Large intestine (tissue), 3 donors: ENCODE data around the gene CDH24. TPM values are rescaled to one million over a fixed set of nuclear protein-coding genes. Genes with fewer than 3 reads are reported as not detected.

Experiments
- DNase-seq, 2 donors: peaks; one replicate each; pipeline versions ENCODE4 v3.0.0 to v3.0.0-alpha.2; 2013
- H3K27ac ChIP-seq: one replicate; pipeline ENCODE4 v1.5.1; 2013; ENCODE audit warnings: low read length
- H3K27me3 ChIP-seq: 2 replicates; pipeline ENCODE4 v1.6.1; 2013; ENCODE audit warnings: low read length; ENCODE audit not compliant: control insufficient read depth, insufficient read depth
- H3K36me3 ChIP-seq: 2 replicates; pipeline ENCODE4 v1.6.1; 2013; ENCODE audit warnings: low read length; ENCODE audit not compliant: control insufficient read depth, insufficient read depth
- H3K4me1 ChIP-seq: one replicate; pipeline ENCODE4 v1.6.1; 2013; ENCODE audit warnings: low read length; ENCODE audit not compliant: control insufficient read depth, insufficient read depth
- H3K4me3 ChIP-seq: one replicate; pipeline ENCODE4 v1.5.1; 2013; ENCODE audit warnings: low read length
- H3K9me3 ChIP-seq: one replicate; pipeline ENCODE4 v1.6.1; 2013; ENCODE audit warnings: mild to moderate bottlenecking, low read depth, low read length, moderate library complexity; ENCODE audit not compliant: control insufficient read depth
- WGBS: methylation state at CpG from one replicate; pipeline ENCODE4 v1.1.5; 2013; ENCODE audit warnings: low lambda C conversion rate; ENCODE audit not compliant: insufficient coverage; 5-methylcytosine and 5-hydroxymethylcytosine counted together
- polyA plus RNA-seq: library from polyadenylated mRNA; unstranded; fragments of 120-200 nt; gene quantifications from one replicate; pipeline ENCODE4 v1.2.1, GENCODE V29; 2013

CDH24 gene
- polyA plus RNA-seq, 1 donor = 10.5 TPM

- no CpG with 5 or more reads among the region's 3 CpGs for WGBS
- Histone ChIP-seq H3K4me1 (peaks cover 4% of the 10 kb centered on the region), H3K36me3 (peaks cover 7% of the 10 kb centered on the region), H3K27ac (no peak overlapping the region), H3K9me3 (no peaks in the 10 kb centered on the region), H3K27me3 (no peaks in the 10 kb centered on the region), H3K4me3 (no peak overlapping the region)
- DNase-seq = no peak
These were observed 54.7 kb downstream of the CDH24 start for GRCh38 chr14:23002592-23002991.

- Histone ChIP-seq H3K9me3 (no peaks in the 10 kb centered on the region), H3K36me3 (peaks cover 7% of the 10 kb centered on the region), H3K27ac (no peak overlapping the region), H3K4me1 (no peaks in the 10 kb centered on the region), H3K27me3 (no peaks in the 10 kb centered on the region), H3K4me3 (no peak overlapping the region)
- WGBS = no CpG with 5 or more reads among the region's 2 CpGs
- DNase-seq = no peak
These were observed 56.5 kb downstream of the CDH24 start for GRCh38 chr14:23000860-23001259.

GRCh38 chr14:22998329-22999012, 58.8 kb downstream of the CDH24 start:
- Histone ChIP-seq H3K27me3 (no peaks in the 10 kb centered on the region), H3K4me3 (no peak overlapping the region), H3K36me3 (peaks cover 9% of the 10 kb centered on the region), H3K4me1 (no peaks in the 10 kb centered on the region), H3K27ac (no peak overlapping the region), H3K9me3 (no peaks in the 10 kb centered on the region)
- WGBS = no CpG with 5 or more reads among the region's 16 CpGs
- DNase-seq = no peak

- no peak overlapping the region for H3K27ac ChIP-seq
These were observed 59.5 kb downstream of the CDH24 start for GRCh38 chr14:22997676-22998323.

More at GRCh38 chr14:22997676-22998323, 59.5 kb downstream of the CDH24 start:
- no peak overlapping the region for H3K4me3 ChIP-seq
- no peaks in the 10 kb centered on the region for H3K4me1 ChIP-seq
- no peaks in the 10 kb centered on the region for H3K27me3 ChIP-seq
- DNase-seq = no peak
- 92% methylated on average over 2 of the region's 9 CpGs for WGBS
- peaks cover 9% of the 10 kb centered on the region for H3K36me3 ChIP-seq
- H3K9me3 ChIP-seq = no peaks in the 10 kb centered on the region

Other genes starting within 250 kb of the CDH24 start
- gene SLC7A7, start 242.1 kb downstream of the CDH24 start, polyA plus RNA-seq = 660 TPM
- gene MRPL52, start 227.6 kb downstream of the CDH24 start, polyA plus RNA-seq = 115 TPM
- 108 TPM for gene MMP14, start 220.9 kb downstream of the CDH24 start, polyA plus RNA-seq
- gene LRP10, start 185.8 kb downstream of the CDH24 start, polyA plus RNA-seq = 92.8 TPM
- gene REM2, start 174.3 kb downstream of the CDH24 start, polyA plus RNA-seq = 0.72 TPM
- 81.9 TPM for gene RBM23, start 138.4 kb downstream of the CDH24 start, polyA plus RNA-seq
- gene PRMT5, start 128.1 kb downstream of the CDH24 start, polyA plus RNA-seq = 65.2 TPM
- gene HAUS4, start 100.4 kb downstream of the CDH24 start, polyA plus RNA-seq = 45.8 TPM
- gene AJUBA, start 75.0 kb downstream of the CDH24 start, polyA plus RNA-seq = 22.0 TPM
- 15.1 TPM for gene C14orf93, start 47.4 kb downstream of the CDH24 start, polyA plus RNA-seq
- 112 TPM for gene PSMB5, start 22.6 kb downstream of the CDH24 start, polyA plus RNA-seq
- gene PSMB11, start 15.3 kb downstream of the CDH24 start, polyA plus RNA-seq = not detected
- gene ACIN1, start 37.6 kb upstream of the CDH24 start, polyA plus RNA-seq = 225 TPM
- gene C14orf119, start 38.0 kb upstream of the CDH24 start, polyA plus RNA-seq = 60.9 TPM
- gene CIROP, start 47.5 kb upstream of the CDH24 start, polyA plus RNA-seq = 0.01 TPM
- gene CEBPE, start 61.7 kb upstream of the CDH24 start, polyA plus RNA-seq = 0.07 TPM
- gene SLC7A8, start 126.1 kb upstream of the CDH24 start, polyA plus RNA-seq = 94.4 TPM
- 0.34 TPM for gene RNF212B, start 180.4 kb upstream of the CDH24 start, polyA plus RNA-seq
- 15.7 TPM for gene HOMEZ, start 228.6 kb upstream of the CDH24 start, polyA plus RNA-seq
- gene PPP1R3E, start 245.3 kb upstream of the CDH24 start, polyA plus RNA-seq = 27.3 TPM
- 53.8 TPM for gene BCL2L2, start 249.3 kb upstream of the CDH24 start, polyA plus RNA-seq